RCC 7860 (cell line): ENCODE results near the gene TRIM14.

Experiments
- DNase-seq: peaks from one replicate; pipeline ENCODE4 v3.0.0-alpha.2; 2015; ENCODE audit warnings: low spot score
- FAIRE-seq: peaks from 2 replicates; lab custom pipeline; 2012; peaks lifted over from hg19 to GRCh38; lab: Jason Lieb, UNC

TRIM14 gene

GRCh38 chr9:98056269-98057137, 62.5 kb downstream of the TRIM14 start, which contains the start of gene NANS:
TSS of gene NANS (plus strand) at chr9:98056732. CDS start at chr9:98056809, 77 bp downstream.
- FAIRE-seq (peak; percentile 60), DNase-seq (peak; percentile 97)

GRCh38 chr9:98054376-98054951, 64.6 kb downstream of the TRIM14 start:
- FAIRE-seq, result no peak
- DNase-seq, result no peak

GRCh38 chr9:98050351-98050750, 68.7 kb downstream of the TRIM14 start:
- no peak for FAIRE-seq

GRCh38 chr9:98049288-98050072, 69.5 kb downstream of the TRIM14 start:
- FAIRE-seq, result no peak

More at GRCh38 chr9:98050351-98050750, 68.7 kb downstream of the TRIM14 start:
- DNase-seq, result no peak

DNA sequence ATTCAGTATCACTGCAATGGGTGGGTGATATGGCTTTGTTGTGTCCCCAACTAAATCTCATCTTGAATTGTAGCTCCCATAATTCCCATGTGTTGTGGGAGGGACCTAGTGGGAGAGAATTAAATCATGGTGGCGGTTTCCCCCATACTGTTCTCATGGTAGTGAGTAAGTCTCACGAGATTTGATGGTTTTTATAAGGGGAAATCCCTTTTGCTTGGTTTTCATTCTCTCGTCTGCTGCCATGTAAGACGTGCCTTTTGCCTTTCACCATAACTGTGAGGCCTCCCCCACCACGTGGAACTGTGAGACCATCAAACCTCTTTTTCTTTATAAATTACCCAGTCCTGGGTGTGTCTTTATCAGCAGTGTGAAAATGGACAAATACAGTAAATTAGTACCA, 72.0 kb downstream of the TRIM14 start:
- no peak for FAIRE-seq
- no peak for DNase-seq

More at GRCh38 chr9:98049288-98050072, 69.5 kb downstream of the TRIM14 start:
- no peak for DNase-seq

GRCh38 chr9:98046180-98046543, 72.9 kb downstream of the TRIM14 start:
- DNase-seq, result no peak
- no peak for FAIRE-seq

- no peak for DNase-seq
- no peak for FAIRE-seq
These were observed 73.5 kb downstream of the TRIM14 start for GRCh38 chr9:98045234-98046179.

DNA sequence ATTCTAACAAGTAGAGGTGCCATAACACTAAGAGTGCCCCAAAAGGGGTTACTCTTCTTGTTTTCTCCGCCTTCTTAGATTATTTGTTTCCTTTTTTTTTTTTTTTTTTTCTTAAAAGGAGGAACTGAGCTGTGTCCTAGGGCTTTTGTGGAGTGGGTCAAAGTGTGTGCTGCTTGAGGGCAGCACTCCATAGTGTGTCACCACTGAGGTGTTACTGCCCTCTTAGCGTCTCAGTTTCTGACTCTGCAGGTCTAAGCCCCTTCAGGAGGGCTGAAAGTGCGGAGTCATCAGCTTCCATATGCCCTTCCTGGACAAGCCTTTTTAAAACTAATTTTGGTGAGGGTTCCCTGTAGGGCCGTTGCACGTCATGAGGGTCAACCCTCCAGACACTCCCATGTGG, 75.1 kb downstream of the TRIM14 start:
- DNase-seq (no peak), FAIRE-seq (no peak)

DNA sequence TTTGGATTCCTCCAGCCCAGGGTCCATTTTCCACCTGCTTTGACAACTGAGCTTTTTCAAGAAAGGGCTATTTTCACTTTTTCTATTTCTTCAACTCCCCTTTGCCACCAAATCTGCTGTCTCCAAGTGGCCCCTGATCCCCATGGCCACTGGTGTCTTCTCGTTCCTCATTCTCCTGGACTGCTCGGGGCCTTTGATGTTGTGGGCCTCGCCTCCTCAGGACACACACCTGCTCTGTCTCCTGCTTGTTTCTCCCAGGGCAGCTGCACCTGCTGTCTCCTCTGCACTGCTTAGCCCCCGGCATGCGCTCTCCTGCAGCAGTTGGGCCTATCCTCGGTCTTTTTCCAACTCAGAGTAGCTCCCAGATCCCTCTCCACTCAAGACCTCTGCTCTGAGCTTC, 78.8 kb downstream of the TRIM14 start:
- FAIRE-seq (no peak), DNase-seq (no peak)

GRCh38 chr9:98039607-98040017, 79.4 kb downstream of the TRIM14 start:
- FAIRE-seq (no peak), DNase-seq (no peak)

GRCh38 chr9:98038958-98039357, 80.1 kb downstream of the TRIM14 start:
- no peak for DNase-seq
- no peak for FAIRE-seq

DNA sequence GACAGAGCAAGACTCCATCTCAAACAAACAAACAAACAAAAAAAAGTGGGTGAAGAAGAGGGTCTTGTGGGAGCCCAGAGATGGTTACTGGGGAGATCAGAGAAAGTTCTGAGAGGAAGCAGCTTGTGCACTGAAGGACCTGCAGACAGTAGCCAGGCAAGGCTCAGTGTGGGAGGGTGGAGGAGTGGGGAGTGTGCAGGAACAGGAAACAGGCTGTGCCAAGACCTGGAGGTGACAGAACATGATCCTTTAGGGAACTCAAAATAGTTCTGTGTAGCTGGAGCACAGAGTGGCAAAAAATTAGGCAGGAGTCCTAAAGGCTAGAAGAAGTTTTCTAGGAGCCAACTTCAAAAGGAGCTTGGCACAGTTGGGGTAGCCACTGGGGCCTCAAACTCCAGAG, 81.7 kb downstream of the TRIM14 start:
- no peak for FAIRE-seq
- DNase-seq, result no peak

GRCh38 chr9:98034593-98035546, 84.2 kb downstream of the TRIM14 start:
- DNase-seq (peak; percentile 25), FAIRE-seq (no peak)

GRCh38 chr9:98031935-98032334, 87.1 kb downstream of the TRIM14 start:
- no peak for DNase-seq
- no peak for FAIRE-seq

DNA sequence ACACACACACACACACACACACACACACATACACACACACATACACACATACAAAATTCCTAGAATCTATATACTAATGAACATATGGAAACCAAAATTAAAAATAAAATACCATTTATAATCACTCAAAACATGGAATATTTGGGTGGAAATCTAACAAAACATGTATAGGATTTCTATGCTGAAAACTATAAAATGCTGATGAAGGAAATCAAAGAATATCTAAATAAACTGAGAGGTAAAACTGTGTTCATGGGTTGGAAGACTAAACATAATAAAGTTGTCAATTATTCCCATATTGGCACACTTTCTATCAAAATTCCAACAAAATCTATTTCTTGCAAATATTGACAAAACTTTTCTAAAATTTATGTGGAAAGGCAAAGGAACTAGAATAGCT, 87.9 kb downstream of the TRIM14 start:
- no peak for FAIRE-seq
- DNase-seq, result no peak

- no peak for FAIRE-seq
- DNase-seq, result no peak
These were observed 94.3 kb downstream of the TRIM14 start for GRCh38 chr9:98024702-98025101.

DNA sequence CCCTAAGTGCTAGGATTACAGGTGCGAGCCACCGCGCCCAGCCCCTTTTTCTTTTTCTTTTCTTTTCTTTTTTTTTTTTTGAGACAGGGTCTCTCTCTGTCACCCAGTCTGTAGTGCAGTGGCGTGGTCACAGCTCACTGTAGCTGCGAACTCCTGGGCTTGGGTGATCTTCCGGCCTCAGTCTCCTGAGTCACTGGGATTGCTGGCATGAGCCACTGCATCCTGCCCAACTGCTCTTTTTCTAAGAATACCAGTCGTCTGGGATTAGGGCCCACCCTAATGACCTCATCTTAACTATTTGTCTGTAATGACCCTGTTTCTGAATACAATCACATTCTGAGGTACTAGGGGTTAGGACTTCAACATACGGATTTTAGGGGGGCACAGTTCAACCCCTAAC, 96.6 kb downstream of the TRIM14 start:
- no peak for FAIRE-seq
- DNase-seq, result peak; percentile 48

DNA sequence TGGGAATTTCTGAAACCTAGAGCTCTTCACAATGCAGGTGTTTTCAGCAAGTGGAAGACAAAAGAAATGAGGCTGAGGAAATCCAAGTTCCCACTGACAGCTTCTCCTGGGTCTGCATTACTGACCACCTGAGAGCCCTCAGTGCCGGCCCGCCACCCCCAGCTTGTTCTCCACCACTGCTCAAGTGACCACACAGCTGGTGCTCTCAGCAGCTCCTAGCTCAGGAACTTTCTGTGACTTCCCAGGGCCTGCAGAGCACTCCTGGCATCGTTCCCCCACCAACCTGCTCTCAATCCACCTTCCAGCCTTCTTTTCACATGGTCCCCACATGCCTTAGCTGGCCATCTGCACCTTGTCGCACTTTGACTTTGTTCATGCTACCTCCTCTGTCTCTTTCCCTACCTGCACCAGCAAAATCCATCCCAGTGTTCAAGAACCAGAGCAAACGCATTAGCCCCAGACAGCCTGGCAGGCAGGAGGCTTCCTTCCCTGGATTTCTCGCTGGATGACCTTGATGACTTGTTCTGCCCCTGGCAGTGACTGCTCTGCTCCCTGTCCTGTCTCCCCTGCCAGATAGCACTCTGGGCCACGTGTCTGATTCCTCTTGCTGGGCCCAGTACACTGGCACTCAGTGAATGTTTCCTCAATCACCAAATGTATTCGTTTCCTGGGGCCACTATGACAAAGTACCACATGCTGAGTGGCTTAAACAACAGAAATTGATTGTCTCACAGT, 97.5 kb downstream of the TRIM14 start:
- FAIRE-seq, result no peak
- no peak for DNase-seq
